ENCODE measurements around the gene PTCSC3.

The PTCSC3 gene

GRCh38 chr14:36176524-36176923 lies at the start of gene PTCSC3:
PTCSC3 (minus strand) TSS chr14:36176722.
- no peak for DNase-seq (ENCODE audit: low read depth, low spot score)

GRCh38 chr14:36226164-36226563 lies 49.6 kb upstream of the PTCSC3 start:
- no peak for DNase-seq (ENCODE audit: low read depth, low spot score)

- no peak for DNase-seq (ENCODE audit: low read depth, low spot score)
Measured at GRCh38 chr14:36224176-36224575, 47.7 kb upstream of the PTCSC3 start.

- DNase-seq (ENCODE audit: low read depth, low spot score) = no peak
Measured at GRCh38 chr14:36223558-36223957, 47.0 kb upstream of the PTCSC3 start.

- DNase-seq (ENCODE audit: low read depth, low spot score) = no peak
Measured at GRCh38 chr14:36222952-36223468, 46.5 kb upstream of the PTCSC3 start.

- DNase-seq (ENCODE audit: low read depth, low spot score) = no peak
Measured at GRCh38 chr14:36222337-36222736, 45.8 kb upstream of the PTCSC3 start.

GRCh38 chr14:36221112-36221511 lies 44.6 kb upstream of the PTCSC3 start:
- DNase-seq (ENCODE audit: low read depth, low spot score) = no peak

- no peak for DNase-seq (ENCODE audit: low read depth, low spot score)
Measured at GRCh38 chr14:36217732-36218131, 41.2 kb upstream of the PTCSC3 start.

GRCh38 chr14:36217027-36217426 lies 40.5 kb upstream of the PTCSC3 start:
- DNase-seq (ENCODE audit: low read depth, low spot score) = no peak

- no peak for DNase-seq (ENCODE audit: low read depth, low spot score)
Measured at GRCh38 chr14:36215217-36215598, 38.7 kb upstream of the PTCSC3 start.

- DNase-seq (ENCODE audit: low read depth, low spot score) = no peak
Measured at GRCh38 chr14:36214476-36215216, 38.1 kb upstream of the PTCSC3 start.

- no peak for DNase-seq (ENCODE audit: low read depth, low spot score)
Measured at GRCh38 chr14:36212987-36213386, 36.5 kb upstream of the PTCSC3 start.

GRCh38 chr14:36212577-36212976 lies 36.1 kb upstream of the PTCSC3 start:
- DNase-seq (ENCODE audit: low read depth, low spot score) = no peak

- no peak for DNase-seq (ENCODE audit: low read depth, low spot score)
Measured at GRCh38 chr14:36208690-36209278, 32.3 kb upstream of the PTCSC3 start.

GRCh38 chr14:36207500-36207899 lies 31.0 kb upstream of the PTCSC3 start:
- no peak for DNase-seq (ENCODE audit: low read depth, low spot score)

GRCh38 chr14:36204461-36205073 lies 28.0 kb upstream of the PTCSC3 start:
- no peak for DNase-seq (ENCODE audit: low read depth, low spot score)

GRCh38 chr14:36198378-36198777 lies 21.9 kb upstream of the PTCSC3 start:
- no peak for DNase-seq (ENCODE audit: low read depth, low spot score)

GRCh38 chr14:36194663-36195062 lies 18.1 kb upstream of the PTCSC3 start:
- DNase-seq (ENCODE audit: low read depth, low spot score) = no peak

GRCh38 chr14:36192530-36192929 lies 16.0 kb upstream of the PTCSC3 start:
- no peak for DNase-seq (ENCODE audit: low read depth, low spot score)

GRCh38 chr14:36183402-36183801 lies 6.9 kb upstream of the PTCSC3 start:
- no peak for DNase-seq (ENCODE audit: low read depth, low spot score)

- DNase-seq (ENCODE audit: low read depth, low spot score) = no peak
Measured at GRCh38 chr14:36181417-36181816, 4.9 kb upstream of the PTCSC3 start.

GRCh38 chr14:36177489-36177888 lies 967 bp upstream of the PTCSC3 start:
- DNase-seq (ENCODE audit: low read depth, low spot score) = no peak
